SK-MEL-5 (cell line): ENCODE data around the gene PARD6A. TPM values are rescaled to one million over a fixed set of nuclear protein-coding genes. Genes with fewer than 3 reads are reported as not detected.

ENCODE experiments used
- DNase-seq: peaks from one replicate; pipeline ENCODE4 v3.0.0-alpha.2; 2016; ENCODE audit warnings: low read depth, low spot score
- in situ Hi-C: cut with HindIII; loops from 2 replicates; pipeline ENCODE4 v1.10.0; 2016; ENCODE audit warnings: low sequenced_read_pairs, high pct_unique_total_duplicates, low pct_unique_long_range_greater_than_20kb
- total RNA-seq: library from RNA; depleted of rRNA; stranded (reverse); fragments of >200 nt; shearing (Covaris generic); gene quantifications from 2 replicates; pipeline ENCODE4 v1.2.3, GENCODE V29; 2014

PARD6A gene
- total RNA-seq, 1 experiment from 2014 or later = 0.34 TPM

DNA sequence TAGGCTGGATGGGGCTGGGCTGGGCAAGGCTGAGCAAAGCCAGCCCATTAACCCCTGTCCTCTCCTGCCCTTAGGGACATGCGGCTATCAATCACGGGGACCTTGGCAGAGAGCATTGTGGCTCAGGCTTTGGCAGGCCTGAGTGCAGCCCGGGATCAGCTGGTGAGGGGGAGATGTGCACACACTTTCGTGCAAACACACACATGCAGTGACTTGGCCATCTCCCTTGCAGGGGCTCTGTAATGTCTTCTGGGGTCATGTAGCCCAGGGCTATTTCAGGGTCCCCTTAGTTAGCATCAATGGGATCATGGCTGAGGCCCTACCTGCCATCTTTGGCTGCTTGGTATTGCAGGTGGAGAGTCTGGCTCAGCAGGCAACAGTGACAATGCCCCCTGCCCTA lies 8.9 kb upstream of the PARD6A start:
- in situ Hi-C loops = no loop called here

DNA sequence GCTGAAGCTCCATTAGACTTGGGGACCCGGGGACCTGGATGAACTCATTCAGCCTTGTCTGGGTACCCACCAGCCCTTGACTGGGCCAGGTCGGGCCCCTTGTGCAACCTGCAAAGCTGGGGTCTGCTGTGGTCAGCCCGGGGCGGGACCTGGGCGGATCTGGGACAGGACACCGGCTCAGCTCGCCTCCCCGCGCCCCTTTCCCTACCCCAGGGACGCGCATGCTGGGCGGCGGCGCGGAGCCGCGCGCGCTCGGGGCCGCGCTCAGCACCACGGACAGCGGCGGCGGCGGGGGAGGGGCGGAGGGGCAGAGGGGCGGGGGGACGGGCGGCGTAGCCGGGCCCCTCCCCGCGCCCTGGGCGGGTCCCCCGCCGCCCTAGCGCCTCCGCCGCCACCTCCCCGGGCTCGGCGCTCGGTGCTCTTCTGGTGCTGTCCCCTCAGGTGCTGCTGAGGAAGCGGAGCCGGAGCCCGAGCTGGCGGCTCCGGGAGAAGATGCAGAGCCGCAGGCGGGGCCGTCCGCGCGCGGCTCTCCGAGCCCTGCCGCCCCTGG lies 8.1 kb upstream of the PARD6A start:
- DNase-seq = no peak
- in situ Hi-C loops = no loop called here

More for the DNA sequence above, 8.9 kb upstream of the PARD6A start:
- no peak for DNase-seq

DNA sequence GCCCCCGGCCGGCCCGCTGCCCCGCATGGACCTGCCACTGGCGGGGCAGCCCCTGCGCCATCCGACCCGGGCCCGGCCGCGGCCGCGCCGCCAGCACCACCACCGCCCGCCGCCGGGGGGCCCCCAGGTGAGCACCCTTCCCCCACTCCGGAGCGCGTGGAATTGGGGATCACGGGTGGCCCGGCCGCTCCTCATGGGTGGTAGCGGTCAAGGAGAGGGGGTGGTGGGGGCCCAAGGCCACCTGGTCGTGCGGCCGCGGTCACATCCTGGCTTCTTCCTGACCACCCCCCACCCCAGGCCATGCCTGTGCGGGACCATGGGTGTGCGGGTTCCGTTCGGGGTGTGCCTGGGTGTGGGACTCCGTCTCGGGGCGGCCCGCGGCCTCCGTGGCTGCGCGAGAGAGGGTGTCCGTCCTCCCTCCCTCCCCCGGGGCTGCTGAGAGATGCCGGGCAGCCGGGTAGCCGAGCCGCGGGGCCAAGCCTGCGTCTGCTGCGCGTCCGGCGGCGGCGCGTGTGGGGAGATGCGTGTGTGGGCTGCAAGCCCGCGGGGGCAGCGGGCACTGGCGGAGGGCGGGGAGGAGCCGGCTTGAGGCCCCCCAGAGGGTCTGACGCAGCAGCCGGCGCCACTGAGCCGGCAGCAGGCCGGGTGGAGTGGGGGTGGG lies 7.5 kb upstream of the PARD6A start:
- DNase-seq = no peak
- in situ Hi-C loops = no loop called here

DNA sequence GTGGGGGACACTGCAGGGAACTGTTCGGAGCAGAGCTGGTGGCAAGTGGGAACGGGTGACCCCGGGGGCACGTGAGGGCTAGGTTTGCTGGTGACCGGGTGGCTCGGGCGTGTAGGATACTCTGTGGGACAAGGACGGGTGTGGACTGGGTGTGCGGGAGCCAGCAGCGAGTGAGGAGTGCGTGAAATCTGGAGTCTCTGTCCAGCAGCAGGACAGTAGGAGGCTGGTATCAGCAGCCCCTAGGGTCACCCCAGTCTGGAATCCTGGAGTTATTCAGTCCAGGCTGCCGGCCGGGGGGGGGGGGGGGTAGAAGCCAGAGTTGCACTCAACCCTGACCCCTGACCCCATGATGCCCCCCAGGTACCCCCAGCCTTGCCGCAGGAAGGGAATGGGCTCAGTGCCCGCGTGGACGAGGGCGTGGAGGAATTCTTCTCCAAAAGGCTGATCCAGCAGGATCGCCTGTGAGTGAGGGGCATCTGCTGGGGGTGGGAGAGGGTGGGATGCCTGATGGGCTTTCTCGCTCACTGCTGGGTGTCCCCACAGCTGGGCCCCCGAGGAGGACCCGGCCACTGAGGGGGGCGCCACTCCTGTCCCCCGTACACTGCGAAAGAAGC lies 6.9 kb upstream of the PARD6A start:
- in situ Hi-C loops = no loop called here
- no peak for DNase-seq

DNA sequence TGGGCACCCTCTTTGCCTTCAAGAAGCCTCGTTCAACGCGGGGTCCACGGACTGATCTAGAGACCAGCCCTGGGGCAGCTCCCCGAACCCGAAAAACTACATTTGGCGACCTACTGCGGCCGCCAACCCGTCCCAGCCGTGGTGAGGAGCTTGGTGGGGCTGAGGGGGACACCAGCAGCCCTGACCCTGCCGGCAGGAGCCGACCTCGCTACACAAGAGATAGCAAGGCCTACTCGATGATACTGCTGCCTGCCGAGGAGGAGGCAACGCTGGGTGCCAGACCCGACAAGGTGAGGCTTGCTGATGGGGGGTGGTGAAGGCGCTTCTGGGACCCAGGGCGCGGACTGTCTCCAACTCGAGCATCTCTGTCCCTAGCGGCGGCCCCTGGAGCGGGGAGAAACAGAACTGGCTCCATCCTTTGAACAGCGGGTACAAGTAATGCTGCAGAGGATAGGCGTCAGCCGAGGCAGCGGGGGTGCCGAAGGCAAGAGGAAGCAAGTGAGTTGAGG lies 6.3 kb upstream of the PARD6A start:
- in situ Hi-C loops = no loop called here
- DNase-seq = no peak

DNA sequence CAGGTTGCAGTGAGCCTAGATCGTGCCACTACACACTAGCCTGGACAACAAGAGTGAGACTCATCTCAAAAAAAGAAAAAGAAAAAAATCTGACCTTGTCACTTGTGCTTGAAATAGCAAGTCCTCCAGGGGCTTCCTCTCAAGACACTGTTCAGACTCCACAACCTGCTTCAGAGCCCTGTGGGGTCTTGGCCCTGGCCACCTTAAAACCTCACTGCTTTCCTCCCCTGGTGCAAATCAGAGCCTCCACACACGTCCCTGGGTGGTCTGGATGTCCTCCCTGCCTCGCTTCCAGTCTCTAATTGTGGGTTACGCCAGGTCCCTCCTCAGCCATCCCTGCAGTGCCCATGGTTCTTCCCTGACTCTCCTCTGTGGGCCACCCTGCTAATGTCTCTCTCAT lies 5.4 kb upstream of the PARD6A start:
- in situ Hi-C loops = no loop called here
- DNase-seq = no peak

DNA sequence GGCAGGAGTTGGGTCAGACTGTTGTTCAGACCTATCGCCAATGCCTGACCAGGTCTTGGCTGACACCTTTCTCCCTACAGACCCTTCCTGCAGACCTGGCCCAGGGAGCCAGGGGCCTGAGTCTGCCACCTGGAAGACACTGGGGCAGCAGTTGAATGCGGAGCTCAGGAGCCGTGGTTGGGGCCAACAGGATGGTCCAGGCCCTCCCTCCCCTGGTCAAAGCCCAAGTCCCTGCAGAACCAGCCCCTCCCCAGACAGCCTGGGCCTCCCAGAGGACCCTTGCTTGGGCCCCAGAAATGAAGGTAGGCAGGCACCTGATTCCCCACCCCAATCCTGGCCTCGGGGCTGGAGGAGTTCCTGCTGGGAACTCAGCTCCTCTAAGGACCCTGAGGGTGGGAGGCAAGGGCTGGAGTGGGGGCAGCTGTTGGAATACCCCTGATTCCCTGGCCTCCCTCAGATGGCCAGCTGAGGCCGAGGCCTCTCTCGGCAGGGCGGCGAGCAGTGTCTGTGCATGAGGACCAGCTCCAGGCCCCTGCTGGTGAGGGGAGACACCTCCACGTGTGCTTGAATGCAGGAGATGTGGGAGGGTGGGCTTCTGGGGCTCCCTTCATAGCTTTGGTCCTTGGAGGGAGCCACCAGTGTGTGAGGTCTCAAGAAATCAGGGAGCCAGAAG lies 4.3 kb upstream of the PARD6A start:
- DNase-seq = no peak
- in situ Hi-C loops = no loop called here

DNA sequence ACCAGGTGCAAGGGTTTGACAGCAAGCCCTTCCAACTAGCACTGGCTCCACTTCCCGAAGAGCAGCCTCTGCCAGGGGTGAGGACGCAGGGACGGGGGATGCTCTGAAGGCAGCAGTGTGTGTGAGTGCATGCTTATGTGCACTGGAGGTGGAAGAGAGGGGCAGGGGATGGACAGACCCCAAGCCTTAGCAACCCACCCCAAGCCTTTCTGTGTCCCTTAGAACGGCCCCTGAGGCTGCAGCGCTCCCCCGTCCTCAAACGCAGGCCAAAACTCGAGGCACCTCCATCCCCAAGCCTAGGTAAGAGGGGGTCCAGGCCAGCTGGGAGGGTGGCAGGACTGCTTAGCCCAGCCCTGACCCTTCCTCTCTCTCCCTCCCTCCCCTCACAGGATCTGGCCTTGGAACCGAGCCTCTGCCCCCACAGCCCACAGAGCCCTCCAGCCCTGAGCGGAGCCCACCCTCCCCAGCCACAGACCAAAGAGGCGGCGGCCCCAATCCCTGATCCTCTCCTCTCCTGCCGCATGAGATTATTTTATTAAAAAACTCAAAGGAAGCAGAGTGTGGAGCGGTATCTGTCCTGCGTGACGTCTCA lies 3.6 kb upstream of the PARD6A start:
- no peak for DNase-seq
- in situ Hi-C loops = no loop called here

DNA sequence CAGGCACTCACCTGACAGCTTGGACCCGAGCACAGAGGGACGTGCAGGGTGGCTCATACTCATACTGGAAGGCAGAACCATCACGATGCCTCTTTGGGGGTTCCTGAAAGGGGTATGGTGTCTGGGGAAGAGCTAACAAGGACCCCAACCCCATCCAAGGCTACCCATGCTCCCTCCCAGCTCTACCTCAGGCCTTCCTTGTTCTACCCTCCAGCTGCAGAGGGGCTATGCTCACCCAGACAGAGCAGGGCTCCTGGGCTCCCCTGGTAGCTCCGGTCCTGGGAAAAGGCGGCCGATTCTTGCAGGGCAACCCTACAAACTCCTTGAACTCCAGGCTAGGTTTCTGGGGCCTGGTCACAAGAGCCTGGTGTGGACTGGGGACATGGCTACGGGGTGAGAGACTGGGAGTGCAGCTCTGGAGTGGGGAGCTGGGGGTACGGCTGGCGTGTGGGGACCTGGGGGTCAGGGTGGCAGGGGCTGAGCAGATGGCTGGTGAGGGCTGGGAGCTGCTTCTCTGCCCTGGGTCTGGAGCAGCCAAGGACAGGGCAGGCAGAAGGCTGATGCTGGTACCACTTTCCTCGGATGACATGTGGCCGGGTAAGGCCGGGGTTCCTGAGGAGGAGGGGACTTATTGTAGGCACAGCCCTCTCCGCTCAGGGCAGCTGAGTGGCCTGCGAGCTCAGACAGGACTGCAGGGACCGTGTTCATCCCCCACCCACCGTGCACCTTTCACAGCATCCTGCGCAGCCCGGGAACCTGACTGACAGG lies 2.8 kb upstream of the PARD6A start:
- in situ Hi-C loops = no loop called here
- no peak for DNase-seq

DNA sequence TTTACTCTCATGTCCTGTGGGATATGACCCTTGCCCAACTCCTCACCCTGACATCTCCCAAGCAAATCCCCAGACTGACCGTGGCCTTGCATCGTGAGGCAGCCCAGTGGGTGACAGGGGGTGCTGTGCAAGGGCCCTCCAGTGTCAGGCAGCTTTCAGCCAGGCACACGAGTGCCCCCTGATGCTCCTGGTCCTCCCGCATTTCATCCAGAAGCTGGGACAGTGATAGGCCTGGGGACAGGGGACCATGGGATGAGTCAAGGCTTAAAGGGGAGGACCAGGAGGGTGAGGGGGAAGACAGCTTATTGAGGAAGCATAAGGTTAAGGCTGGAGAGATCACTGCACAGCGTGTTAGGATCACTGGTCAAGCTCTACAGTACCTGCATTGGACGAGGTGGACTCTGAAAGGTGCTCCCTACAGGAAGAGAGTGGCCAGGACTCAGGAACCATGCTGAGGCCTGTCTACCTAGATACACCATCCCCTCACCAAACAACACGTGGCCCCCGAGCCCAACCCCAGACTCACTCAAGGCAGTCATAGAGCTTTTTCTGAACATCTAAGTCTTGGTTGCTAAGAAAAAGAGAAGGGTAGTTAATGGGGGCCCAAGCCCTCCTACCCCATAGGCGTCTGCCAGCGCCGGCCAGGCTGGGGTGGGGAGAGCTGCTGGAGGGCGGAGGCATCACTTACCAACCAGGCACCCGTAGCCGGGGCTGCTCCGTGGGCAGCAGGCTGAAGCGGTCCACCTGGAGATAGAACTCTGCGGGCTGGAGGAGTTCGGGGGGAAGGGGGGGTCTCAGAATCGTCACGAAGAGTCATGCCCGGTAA lies 1.7 kb upstream of the PARD6A start:
- DNase-seq = no peak
- in situ Hi-C loops = no loop called here

DNA sequence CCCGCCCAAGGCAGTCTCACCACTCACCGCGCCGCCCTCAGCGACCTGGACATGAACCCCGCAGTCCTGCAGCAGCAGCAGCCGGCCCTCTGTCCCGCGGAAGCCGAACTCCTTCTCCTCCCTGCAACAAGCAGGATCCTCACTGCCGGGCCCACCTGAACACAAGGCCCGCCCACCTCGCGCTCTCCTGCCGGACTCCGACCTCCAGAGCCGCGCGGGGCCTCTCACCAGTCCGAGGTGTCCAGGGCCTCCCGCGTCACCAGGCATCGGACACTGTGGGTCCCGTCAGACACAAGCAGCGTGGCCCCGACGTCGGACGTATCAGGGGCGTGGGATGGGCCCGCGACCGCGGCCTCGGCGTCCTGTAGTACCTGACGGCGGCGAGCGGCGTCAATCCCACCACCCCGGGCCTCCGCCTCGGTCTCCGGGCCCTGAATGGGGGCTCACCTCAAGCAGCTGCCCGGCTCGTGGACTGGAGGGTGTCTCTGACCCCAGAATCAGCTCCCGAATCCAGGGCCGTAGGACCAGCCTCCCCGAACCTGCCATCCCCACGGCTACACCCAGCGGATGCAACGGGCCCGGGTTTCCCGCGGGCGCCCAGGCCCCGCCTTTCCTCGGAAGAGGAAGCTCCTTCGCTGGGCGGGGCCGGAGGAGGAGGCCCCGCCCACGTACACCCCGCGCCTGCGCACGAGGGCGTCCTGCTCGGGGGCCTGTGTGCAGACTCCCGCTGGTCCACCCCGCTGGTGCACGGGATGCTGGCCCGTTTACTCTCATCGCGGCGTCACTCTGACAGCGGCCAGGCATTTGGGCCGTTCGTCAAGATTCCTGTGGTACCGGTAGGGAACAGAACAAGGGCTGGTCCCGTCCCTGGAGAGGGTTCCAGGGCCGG lies 841 bp upstream of the PARD6A start, which contains the start of gene ACD:
ACD (minus strand) TSS at position 586 of the 889 bp plus-strand sequence; CDS start at position 546, 40 bp downstream.
- DNase-seq = peak; percentile 86
- in situ Hi-C loops = no loop called here

DNA sequence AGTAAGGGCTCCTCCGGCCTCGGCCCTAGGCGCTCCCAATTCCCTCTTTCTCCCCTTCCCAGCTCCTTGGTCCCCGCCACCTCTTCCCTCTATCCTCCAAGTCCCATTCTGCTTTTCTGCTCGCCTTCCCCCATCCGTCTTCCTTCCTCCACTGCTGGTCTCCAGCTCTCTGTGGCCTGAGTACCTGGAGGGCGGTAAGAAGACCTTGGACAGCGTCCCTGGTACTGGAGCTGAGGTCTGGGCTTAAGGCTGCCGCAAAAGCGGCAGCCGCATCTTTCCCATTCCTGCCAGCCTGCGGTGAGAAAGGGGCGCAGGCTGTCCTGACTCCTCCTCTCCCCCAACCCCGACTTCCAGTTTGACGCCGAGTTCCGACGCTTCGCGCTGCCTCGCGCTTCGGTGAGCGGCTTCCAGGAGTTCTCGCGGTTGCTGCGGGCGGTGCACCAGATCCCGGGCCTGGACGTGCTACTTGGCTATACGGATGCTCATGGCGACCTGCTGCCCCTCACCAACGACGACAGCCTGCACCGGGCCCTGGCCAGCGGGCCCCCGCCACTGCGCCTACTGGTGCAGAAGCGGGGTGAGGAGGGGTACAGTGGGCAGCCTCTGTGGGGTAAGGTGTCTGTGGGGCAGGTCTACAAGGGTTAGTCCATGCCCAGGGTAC lies 471 bp downstream of the PARD6A start:
- in situ Hi-C loops = no loop called here
- no peak for DNase-seq

DNA sequence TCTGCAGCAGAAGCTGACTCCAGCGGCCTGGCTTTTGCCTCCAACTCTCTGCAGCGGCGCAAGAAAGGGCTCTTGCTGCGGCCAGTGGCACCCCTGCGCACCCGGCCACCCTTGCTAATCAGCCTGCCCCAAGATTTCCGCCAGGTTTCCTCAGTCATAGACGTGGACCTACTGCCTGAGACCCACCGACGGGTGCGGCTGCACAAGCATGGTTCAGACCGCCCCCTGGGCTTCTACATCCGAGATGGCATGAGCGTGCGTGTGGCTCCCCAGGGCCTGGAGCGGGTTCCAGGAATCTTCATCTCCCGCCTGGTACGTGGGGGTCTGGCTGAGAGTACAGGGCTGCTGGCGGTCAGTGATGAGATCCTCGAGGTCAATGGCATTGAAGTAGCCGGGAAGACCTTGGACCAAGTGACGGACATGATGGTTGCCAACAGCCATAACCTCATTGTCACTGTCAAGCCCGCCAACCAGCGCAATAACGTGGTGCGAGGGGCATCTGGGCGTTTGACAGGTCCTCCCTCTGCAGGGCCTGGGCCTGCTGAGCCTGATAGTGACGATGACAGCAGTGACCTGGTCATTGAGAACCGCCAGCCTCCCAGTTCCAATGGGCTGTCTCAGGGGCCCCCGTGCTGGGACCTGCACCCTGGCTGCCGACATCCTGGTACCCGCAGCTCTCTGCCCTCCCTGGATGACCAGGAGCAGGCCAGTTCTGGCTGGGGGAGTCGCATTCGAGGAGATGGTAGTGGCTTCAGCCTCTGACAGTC lies 1.3 kb downstream of the PARD6A start:
- DNase-seq = no peak
- in situ Hi-C loops = no loop called here

DNA sequence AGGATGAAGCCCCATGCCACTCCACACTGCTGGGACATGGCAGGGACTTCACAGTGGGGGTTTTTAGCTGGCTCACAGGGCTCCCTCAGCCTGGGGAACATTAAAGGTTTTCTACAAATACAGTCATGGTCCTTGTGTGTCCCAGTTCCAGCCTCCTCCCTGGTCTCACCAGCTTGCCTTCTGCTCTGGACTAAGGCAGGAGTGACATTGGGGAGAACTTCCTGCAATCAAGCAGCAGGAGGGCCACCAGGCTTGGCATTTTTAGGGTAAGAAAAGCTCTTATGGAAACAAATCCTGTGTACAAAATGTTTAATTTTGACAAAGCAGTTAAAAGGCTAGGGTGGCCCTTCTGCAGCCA lies 1.9 kb downstream of the PARD6A start:
- in situ Hi-C loops = no loop called here
- no peak for DNase-seq
